Tongue (tissue), 2 donors: ENCODE measurements around the gene MORN1. TPM values are rescaled to one million over a fixed set of nuclear protein-coding genes. Genes with fewer than 3 reads are reported as not detected.

ENCODE experiments used
- DNase-seq: peaks from one replicate; pipeline ENCODE4 v3.0.0-alpha.2; 2015
- total RNA-seq: library from RNA; depleted of rRNA; stranded (reverse); fragments of >200 nt; gene quantifications from one replicate; pipeline ENCODE4 v1.2.3, GENCODE V29; 2014

MORN1 gene
- total RNA-seq, 1 donor from 2014 or later, result 13.8 TPM

DNA sequence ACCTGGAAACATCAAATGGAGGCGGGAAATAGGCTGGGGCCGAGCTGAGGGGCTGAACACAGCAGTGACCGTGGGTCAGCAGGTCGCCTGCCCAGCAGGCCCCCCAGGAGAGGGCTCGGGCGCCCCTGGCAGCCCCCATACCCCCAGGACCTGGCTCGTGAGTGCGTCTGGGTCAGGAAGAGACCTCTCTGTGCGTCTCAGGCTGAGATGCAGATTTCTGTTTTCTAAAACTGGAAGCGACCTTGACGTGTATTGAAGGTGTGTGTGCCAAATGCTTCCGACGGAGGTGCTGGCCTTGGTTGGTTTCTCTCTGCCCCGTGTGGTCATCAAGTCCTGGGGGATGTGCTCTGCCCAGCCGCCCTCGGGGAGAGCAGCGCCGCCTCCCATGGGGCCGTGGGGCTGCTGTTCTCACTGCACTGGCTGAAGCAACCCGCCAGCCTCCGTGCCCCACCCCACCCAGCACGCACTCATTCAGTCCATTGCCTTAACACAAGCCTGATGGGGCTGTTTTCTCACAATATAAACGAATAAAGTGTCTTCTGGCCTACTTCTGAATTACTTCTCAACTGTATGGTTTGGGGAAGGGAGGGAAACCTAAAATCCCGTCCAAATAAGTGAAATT is 13.6 kb upstream of the MORN1 start:
- no peak for DNase-seq

DNA sequence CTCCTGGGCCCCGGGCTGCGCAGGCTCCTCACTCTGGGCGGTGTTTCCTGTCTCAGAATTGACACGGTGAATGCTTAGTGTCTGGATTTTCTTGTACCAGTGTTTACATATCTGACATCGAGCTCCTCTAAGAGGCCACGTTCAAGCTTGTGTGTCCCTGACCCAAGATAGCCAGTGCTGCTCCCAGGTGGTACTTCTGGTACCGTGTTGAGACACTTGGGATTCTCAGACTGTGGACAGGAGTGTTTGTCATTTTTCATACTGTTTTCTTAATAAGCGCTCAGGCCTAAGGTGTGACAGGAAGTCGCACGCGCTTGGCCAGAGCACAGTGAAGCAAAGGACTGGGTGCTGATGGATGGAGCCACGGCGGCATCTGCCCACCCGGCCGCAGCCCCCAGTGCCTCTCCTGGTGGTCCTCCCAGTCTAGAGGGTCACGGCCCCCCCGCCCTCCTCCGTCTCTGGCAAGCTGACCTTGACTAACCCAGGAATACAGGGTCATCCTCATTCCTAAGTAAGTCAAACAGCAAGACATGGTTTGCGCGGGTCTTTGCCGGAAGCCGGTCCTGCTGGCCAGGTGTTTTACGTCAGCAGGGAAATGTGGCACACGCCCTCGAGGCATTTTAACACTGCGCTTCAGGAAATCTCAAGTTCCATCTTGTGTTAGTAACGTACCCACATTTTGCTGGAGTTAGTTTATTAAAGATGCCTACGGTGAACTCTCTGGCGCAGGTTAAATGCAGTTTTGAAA is 13.0 kb upstream of the MORN1 start:
- DNase-seq, result no peak

GRCh38 chr1:2403273-2403672 is 11.9 kb upstream of the MORN1 start:
- DNase-seq, result no peak

DNA sequence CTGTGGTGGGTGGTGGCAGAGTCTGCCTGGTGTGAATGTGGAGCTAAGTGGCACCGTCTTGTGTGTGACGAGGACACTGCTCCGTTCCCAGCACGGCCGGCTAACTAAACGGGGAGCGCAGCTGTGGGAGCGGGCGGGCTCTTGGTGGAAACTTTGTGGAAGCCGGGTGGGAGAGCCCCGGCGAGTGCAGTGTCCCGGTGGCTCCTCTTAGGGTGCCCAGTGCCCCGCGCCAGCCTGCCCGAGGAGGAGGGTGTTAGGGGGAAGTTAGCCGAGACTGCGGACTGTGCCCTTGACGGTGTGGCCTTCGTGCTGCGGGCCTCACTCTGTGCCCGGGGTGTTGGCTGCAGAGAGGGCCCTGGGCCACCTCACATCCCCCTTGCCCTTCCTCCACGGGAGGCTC is 11.1 kb upstream of the MORN1 start:
- DNase-seq, result no peak

GRCh38 chr1:2400950-2401649 is 9.7 kb upstream of the MORN1 start:
- no peak for DNase-seq

GRCh38 chr1:2400576-2400909 is 9.2 kb upstream of the MORN1 start:
- DNase-seq, result no peak

DNA sequence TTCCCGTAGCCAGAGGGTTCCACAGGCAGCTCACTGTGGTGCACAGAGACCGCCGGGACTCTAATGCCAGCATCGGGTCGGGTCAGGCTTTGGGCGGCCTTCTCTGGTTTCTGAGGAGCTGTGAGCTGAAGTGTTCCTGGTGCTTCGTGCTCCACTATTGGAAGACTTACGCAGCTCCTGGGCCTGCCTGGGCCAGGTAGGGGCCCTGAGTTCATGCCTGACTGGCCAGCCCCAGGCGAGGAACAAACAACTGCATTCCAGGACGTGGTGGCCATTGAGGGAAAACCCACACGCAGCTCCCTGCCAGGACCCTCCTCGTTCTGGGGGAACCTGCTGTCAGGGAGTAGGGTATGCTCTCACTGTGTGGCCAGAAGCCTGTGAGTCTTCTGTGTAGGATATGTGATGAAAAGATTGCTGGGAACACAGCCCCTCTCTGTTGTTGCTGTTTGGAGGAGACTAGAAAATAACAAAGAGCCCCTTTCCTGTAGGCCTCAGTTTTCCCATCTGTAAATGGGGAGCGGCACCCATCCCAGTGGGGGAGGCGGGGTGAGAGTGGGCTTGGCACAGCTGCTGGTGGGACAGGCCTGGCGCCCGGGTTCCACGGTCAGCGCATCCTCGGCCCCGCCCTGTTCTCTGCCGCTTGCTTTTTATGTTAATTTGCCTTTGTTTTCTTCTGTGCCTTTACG is 8.7 kb upstream of the MORN1 start:
- no peak for DNase-seq

DNA sequence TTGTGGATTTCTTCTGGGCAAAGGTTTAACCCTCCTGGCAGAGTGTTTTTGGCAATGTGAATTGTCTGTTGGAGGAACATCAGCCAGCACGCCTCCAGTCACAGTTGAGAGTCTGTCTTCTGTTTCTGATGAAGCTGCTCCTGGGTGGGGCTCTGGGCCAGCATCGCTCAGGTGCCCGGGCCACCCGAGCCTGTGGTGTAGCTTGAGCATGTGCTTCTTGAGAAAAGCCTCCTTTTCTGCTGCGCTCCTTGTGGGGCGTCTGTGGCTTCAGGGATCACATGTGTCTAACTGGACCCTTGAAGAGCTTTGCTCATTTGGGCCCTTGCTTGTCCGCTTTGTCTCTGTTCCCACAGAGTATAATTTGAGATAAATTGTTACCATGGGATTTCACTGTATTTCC is 7.5 kb upstream of the MORN1 start:
- DNase-seq, result no peak

GRCh38 chr1:2397007-2397679 is 5.8 kb upstream of the MORN1 start:
- no peak for DNase-seq

- no peak for DNase-seq
These were observed 5.1 kb upstream of the MORN1 start for GRCh38 chr1:2396476-2396875.

DNA sequence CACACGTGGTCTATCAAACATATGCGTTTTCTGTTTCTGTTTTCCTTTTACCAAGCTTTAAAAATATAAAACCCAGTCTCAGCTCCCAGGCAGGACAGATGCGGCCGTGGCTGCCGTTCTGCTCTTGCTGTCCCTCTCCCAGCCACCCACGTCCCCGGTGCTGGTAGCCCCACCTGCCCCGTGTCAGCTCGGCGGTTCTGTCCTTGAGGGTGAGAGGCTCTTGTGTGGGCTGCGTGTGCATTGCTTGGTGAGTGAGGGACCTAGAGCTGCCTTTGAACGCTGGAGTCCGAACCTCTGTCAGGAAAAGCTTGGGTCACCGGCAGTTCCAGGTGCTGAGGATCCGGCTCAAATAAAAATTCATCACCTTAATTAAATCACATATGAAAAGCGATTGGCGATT is 4.7 kb upstream of the MORN1 start:
- DNase-seq, result no peak

DNA sequence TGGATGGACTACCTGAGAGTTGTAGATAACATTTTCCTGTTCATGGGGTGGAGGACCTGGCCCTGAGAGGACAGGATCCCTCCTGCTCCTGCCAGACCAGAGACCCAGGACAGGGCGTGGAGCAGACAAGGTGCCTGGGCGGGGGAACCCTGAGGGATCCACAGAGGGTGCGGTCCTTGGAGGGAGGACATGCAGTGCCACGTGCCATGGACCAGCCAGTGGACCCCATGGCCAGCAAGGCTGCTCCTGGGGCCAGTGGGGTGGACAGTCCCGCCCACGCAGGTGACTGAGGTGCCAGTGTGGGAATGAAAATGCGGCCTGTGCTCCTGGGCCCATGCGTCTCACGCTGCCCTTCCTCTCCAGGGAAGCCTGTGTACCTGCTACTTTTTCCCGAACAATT is 3.9 kb upstream of the MORN1 start:
- no peak for DNase-seq

DNA sequence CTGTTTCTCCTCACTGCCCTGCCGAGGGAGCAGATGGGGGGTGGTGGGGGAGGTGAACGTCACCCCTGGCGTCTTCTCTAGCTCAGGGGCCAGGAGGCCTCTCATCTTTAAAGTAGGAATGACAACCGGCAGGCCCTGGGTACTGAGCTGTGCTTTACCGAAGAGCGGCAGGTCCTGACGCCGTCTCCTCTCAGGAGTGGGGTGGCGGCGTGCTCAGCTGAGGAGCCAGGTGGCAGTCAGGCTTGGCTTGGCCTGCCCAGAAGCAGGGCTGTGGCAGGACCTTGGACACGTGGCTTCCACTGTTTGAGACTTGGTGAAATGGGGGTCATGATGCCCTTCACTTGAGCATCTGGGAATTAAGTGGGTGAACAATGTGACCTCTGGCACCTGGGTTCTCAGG is 3.4 kb upstream of the MORN1 start:
- DNase-seq, result no peak

- no peak for DNase-seq
These were observed 2.9 kb upstream of the MORN1 start for GRCh38 chr1:2394220-2394619.

DNA sequence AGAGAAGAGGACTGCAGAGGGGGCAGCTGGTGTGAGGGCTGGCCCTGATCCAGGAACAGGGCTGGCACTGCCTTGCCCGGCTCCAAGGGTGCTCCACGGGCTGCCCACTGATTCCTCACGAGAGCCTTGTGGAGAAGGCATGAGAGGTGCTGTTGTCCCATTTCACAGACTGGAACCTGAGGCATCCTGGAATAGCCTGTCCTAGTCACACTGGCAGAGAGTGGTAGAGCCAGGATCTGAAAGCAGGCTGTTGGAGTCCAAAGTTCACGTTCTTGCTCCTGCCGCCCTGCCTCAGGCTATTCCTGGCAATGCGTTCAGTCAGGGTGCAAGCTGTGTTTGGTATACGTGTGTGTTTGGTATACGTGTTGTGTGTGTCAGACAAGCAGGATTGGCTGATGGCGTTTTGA is 2.1 kb upstream of the MORN1 start:
- DNase-seq, result no peak

DNA sequence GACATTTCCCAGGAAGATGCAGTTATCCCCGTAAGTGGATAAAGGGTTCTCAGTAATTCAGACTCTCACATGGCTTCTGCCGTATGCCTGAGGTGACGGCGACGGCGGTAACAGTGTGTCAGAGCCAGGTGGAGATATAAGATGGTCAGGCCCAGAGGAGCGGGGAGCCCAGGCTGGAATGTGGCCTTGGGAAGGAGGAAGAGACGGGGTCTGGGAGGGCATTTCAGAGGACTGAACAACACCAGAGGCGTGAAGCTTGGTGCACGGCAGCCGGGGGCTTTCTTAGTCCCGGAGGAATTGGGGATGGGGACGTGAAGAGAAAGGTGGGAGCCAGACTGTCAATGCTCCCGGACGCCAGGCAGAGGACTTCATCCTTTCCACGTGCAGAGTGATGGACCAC is 1.3 kb upstream of the MORN1 start:
- DNase-seq, result no peak

DNA sequence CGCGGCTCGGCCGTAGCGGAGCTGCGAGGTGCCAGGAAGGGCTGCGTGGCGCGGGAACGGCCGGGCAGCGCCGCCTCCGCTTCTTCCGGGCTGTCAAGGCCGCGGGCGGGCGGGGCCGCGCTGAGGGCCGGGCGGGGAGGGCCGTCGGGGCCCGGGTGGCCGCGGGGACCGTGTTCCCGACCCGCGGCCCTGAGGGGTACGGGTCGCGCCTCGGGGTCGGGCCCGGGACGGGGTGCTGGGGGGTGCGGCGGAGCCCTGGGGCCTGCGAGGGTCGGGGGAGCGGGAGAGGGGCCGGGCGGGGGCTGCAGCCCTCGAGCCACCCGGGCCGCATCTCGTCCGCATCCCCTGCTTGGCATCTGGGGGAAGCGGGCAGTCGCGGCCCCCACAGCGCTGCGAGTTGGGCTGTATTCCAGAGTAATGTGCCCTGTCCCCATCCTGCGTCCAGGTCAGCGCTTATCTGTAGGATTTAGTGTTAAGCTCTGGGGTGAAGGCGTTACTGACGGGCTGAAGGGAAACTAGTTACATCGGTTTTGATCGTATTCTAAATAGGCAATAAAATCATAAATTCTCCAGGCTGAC is 666 bp upstream of the MORN1 start:
- no peak for DNase-seq

- no peak for DNase-seq
These were observed 1.7 kb downstream of the MORN1 start for GRCh38 chr1:2389644-2390043.

GRCh38 chr1:2388004-2388913 is 3.1 kb downstream of the MORN1 start:
- DNase-seq, result no peak

DNA sequence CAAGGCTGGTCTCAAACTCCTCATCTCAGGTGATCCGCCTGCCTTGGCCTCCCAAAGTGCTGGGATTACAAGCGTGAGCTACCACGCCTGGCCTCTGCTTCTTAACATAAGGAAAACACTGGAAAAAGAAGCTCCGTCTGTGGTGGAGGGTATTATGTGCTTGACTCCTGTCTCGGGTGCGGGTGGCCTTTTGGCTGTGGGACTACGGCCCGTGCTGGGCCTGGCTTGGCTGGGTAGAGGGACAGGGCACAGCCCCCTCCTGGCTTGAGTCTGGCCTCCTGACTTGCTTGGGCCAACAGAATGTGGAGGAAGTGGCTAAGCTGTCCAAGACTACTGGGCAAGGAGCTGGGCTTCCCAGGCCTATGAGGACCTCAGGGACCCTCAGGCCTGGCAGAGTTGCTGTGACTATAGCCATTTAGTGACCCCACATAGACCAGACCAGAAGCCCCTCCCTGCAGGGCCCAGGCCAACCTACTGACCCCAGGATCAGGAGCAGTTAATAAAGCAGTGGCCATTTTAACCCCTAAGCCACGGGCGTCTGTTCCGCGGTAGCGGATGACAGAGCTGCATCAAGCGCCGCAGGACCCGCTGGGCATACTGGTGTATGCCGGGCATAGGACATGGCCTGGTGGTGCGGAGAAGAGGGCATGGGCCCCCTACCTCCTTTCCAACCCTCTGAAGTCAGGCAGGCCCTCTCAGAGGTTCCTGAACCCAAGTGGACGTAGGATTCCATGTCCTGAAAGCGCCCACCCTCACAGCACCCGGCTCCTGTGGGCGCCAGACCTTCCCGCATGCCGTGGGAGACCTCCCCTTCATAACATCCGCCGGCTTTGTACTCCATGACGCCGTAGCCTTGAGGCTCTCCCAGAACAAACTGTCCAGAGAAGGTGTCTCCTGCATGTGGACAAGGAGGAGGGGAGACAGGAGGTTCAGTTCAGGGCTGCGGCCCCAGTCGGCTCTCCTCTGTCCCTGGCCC is 4.4 kb downstream of the MORN1 start:
- no peak for DNase-seq
